ENCODE results near the gene MLPH.

MLPH gene

GRCh38 chr2:237511885-237512405 lies 24.9 kb downstream of the MLPH start:
- peak overlapping the region in 1 of 2 experiments; percentile 46 for H3K18ac ChIP-seq (ENCODE audit: low read depth in 1 of 2, low read length in 2 of 2)
- peak overlapping the region; percentile 52 for H4K91ac ChIP-seq (ENCODE audit: low read length)
- peaks cover 25% of the 10 kb centered on the region for H3K4me1 ChIP-seq (ENCODE audit: control insufficient read depth, insufficient read depth, low read depth, low read length)
- H2AFZ ChIP-seq (ENCODE audit: low read depth, low read length), result no peak overlapping the region
- H2BK5ac ChIP-seq (ENCODE audit: low read depth, low read length, poor library complexity, severe bottlenecking), result no peak overlapping the region
- H3K4me2 ChIP-seq (ENCODE audit: low read length, poor library complexity, severe bottlenecking), result no peak overlapping the region
- H3K9me3 ChIP-seq (ENCODE audit: control insufficient read depth, low read length), result no peaks in the 10 kb centered on the region
- H3K4ac ChIP-seq (ENCODE audit: low read depth in 1 of 2, low read length in 2 of 2), result peak overlapping the region; percentile 5 to 45
- peak overlapping the region; percentile 25 to 45 for H2BK12ac ChIP-seq (ENCODE audit: low read length in 2 of 2)
- WGBS, result 96% methylated on average over 17 of the region's 17 CpGs
- H2AK5ac ChIP-seq (ENCODE audit: low read length, severe bottlenecking), result peak overlapping the region; percentile 61
- no peak for DNase-seq
- H2BK120ac ChIP-seq (ENCODE audit: low read depth, low read length), result no peak overlapping the region
- peak overlapping the region; percentile 70 for H3K9ac ChIP-seq (ENCODE audit: low read length)
- H3K27ac ChIP-seq (ENCODE audit: low read length, poor library complexity, severe bottlenecking), result peak overlapping the region; percentile 31
- H3K36me3 ChIP-seq (ENCODE audit: control insufficient read depth in 1 of 2, insufficient read depth in 2 of 2, low read depth in 1 of 2, low read length in 2 of 2), result peaks cover 7 to 77% of the 10 kb centered on the region in 2 experiments
- H3K14ac ChIP-seq (ENCODE audit: low read length in 2 of 2), result no peak overlapping the region
- H3K79me1 ChIP-seq (replicated peaks; ENCODE audit: low read length, poor library complexity, severe bottlenecking), result peaks cover 47% of the 10 kb centered on the region
- H4K8ac ChIP-seq (ENCODE audit: low read length), result no peak overlapping the region
- no peak overlapping the region for H3K4me3 ChIP-seq (ENCODE audit: insufficient read depth in 1 of 2, low read depth in 1 of 2, low read length in 2 of 2)
- H3K23ac ChIP-seq (ENCODE audit: low read length in 2 of 2), result no peak overlapping the region
- peak overlapping the region; percentile 21 for H2BK15ac ChIP-seq (ENCODE audit: low read depth, poor library complexity, severe bottlenecking)
- H3K27me3 ChIP-seq (ENCODE audit: control insufficient read depth in 1 of 2, insufficient read depth in 1 of 2, low read length in 2 of 2), result no peaks in the 10 kb centered on the region

DNA sequence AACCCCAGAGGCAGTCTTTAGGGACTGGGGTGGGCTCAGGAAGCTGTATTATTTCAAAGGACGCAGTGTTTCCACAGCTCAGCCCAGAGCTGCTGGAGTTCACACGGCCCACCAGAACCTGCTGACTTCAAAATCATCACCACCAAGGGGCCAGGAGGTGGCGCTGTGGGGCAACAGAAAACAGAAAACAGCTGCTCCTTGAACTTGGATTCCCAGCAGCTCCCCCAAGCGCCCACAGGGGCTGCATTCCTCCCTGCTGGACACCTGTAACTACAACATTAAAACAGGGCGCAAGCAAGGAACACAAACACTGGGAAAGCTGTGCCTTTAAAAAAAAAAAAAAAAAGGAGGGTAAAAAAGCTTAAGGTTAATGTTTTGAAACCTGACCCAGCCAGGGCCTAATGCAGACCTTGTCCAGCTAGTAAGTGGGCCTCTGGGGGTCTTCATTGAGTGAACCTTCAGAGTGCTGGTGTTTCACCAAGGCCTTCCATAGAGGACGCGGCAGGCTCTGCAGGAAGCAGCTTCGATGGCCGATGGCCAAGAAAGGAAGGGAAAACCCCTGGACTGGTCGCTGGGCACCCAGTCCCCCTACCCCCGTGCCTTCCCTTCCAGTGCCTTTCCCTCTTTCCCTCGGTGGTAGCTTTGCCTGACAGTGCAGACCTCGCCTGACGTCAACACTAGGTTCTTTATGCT lies 25.9 kb downstream of the MLPH start:
- no peak overlapping the region for H3K4me3 ChIP-seq (ENCODE audit: insufficient read depth in 1 of 2, low read depth in 1 of 2, low read length in 2 of 2)
- peak overlapping the region; percentile 48 for H3K27ac ChIP-seq (ENCODE audit: low read length, poor library complexity, severe bottlenecking)
- peaks cover 23% of the 10 kb centered on the region for H3K4me1 ChIP-seq (ENCODE audit: control insufficient read depth, insufficient read depth, low read depth, low read length)
- no peak overlapping the region for H3K23ac ChIP-seq (ENCODE audit: low read length in 2 of 2)
- no peak overlapping the region for H2BK120ac ChIP-seq (ENCODE audit: low read depth, low read length)
- no peaks in the 10 kb centered on the region for H3K9me3 ChIP-seq (ENCODE audit: control insufficient read depth, low read length)
- H2AFZ ChIP-seq (ENCODE audit: low read depth, low read length), result no peak overlapping the region
- H3K9ac ChIP-seq (ENCODE audit: low read length), result peak overlapping the region; percentile 70
- H3K14ac ChIP-seq (ENCODE audit: low read length in 2 of 2), result no peak overlapping the region
- H4K8ac ChIP-seq (ENCODE audit: low read length), result peak overlapping the region; percentile 45
- peak overlapping the region; percentile 15 for H2BK15ac ChIP-seq (ENCODE audit: low read depth, poor library complexity, severe bottlenecking)
- H2AK5ac ChIP-seq (ENCODE audit: low read length, severe bottlenecking), result peak overlapping the region; percentile 87
- peak overlapping the region; percentile 52 to 85 for H3K18ac ChIP-seq (ENCODE audit: low read depth in 1 of 2, low read length in 2 of 2)
- peaks cover 52% of the 10 kb centered on the region for H3K79me1 ChIP-seq (replicated peaks; ENCODE audit: low read length, poor library complexity, severe bottlenecking)
- DNase-seq, result peak; percentile 88
- H2BK5ac ChIP-seq (ENCODE audit: low read depth, low read length, poor library complexity, severe bottlenecking), result peak overlapping the region; percentile 57
- H3K4me2 ChIP-seq (ENCODE audit: low read length, poor library complexity, severe bottlenecking), result no peak overlapping the region
- H3K27me3 ChIP-seq (ENCODE audit: control insufficient read depth in 1 of 2, insufficient read depth in 1 of 2, low read length in 2 of 2), result no peaks in the 10 kb centered on the region
- H3K36me3 ChIP-seq (ENCODE audit: control insufficient read depth in 1 of 2, insufficient read depth in 2 of 2, low read depth in 1 of 2, low read length in 2 of 2), result peaks cover 7 to 87% of the 10 kb centered on the region in 2 experiments
- H4K91ac ChIP-seq (ENCODE audit: low read length), result peak overlapping the region; percentile 18
- peak overlapping the region; percentile 36 to 60 for H3K4ac ChIP-seq (ENCODE audit: low read depth in 1 of 2, low read length in 2 of 2)
- H2BK12ac ChIP-seq (ENCODE audit: low read length in 2 of 2), result peak overlapping the region in 1 of 2 experiments; percentile 67
- WGBS, result 56% methylated on average over 14 of the region's 14 CpGs

- Histone ChIP-seq H3K4me2 (ENCODE audit: low read length, poor library complexity, severe bottlenecking) (no peak overlapping the region), H3K9me3 (ENCODE audit: control insufficient read depth, low read length) (no peaks in the 10 kb centered on the region), H2AFZ (ENCODE audit: low read depth, low read length) (no peak overlapping the region), H3K27ac (ENCODE audit: low read length, poor library complexity, severe bottlenecking) (no peak overlapping the region), H2BK15ac (ENCODE audit: low read depth, poor library complexity, severe bottlenecking) (no peak overlapping the region), H3K79me1 (replicated peaks; ENCODE audit: low read length, poor library complexity, severe bottlenecking) (peaks cover 55% of the 10 kb centered on the region), H4K91ac (ENCODE audit: low read length) (no peak overlapping the region), H2BK120ac (ENCODE audit: low read depth, low read length) (no peak overlapping the region), H2AK5ac (ENCODE audit: low read length, severe bottlenecking) (no peak overlapping the region), H3K27me3 (ENCODE audit: control insufficient read depth in 1 of 2, insufficient read depth in 1 of 2, low read length in 2 of 2) (no peaks in the 10 kb centered on the region), H4K8ac (ENCODE audit: low read length) (no peak overlapping the region), H3K36me3 (ENCODE audit: control insufficient read depth in 1 of 2, insufficient read depth in 2 of 2, low read depth in 1 of 2, low read length in 2 of 2) (peaks cover 5 to 87% of the 10 kb centered on the region in 2 experiments), H3K4ac (ENCODE audit: low read depth in 1 of 2, low read length in 2 of 2) (no peak overlapping the region), H3K14ac (ENCODE audit: low read length in 2 of 2) (no peak overlapping the region), H3K23ac (ENCODE audit: low read length in 2 of 2) (no peak overlapping the region), H3K4me3 (ENCODE audit: insufficient read depth in 1 of 2, low read depth in 1 of 2, low read length in 2 of 2) (no peak overlapping the region), H2BK5ac (ENCODE audit: low read depth, low read length, poor library complexity, severe bottlenecking) (no peak overlapping the region), H2BK12ac (ENCODE audit: low read length in 2 of 2) (no peak overlapping the region), H3K4me1 (ENCODE audit: control insufficient read depth, insufficient read depth, low read depth, low read length) (peaks cover 21% of the 10 kb centered on the region), H3K9ac (ENCODE audit: low read length) (peak overlapping the region; percentile 12), H3K18ac (ENCODE audit: low read depth in 1 of 2, low read length in 2 of 2) (no peak overlapping the region)
- WGBS, result 94% methylated on average over 9 of the region's 9 CpGs
- DNase-seq, result no peak
These were observed 26.6 kb downstream of the MLPH start for GRCh38 chr2:237513693-237514092.

GRCh38 chr2:237514474-237515130 lies 27.6 kb downstream of the MLPH start:
- no peak overlapping the region for H2AFZ ChIP-seq (ENCODE audit: low read depth, low read length)
- no peak overlapping the region for H2BK120ac ChIP-seq (ENCODE audit: low read depth, low read length)
- no peak overlapping the region for H3K4me3 ChIP-seq (ENCODE audit: insufficient read depth in 1 of 2, low read depth in 1 of 2, low read length in 2 of 2)
- peaks cover 59% of the 10 kb centered on the region for H3K79me1 ChIP-seq (replicated peaks; ENCODE audit: low read length, poor library complexity, severe bottlenecking)
- H3K14ac ChIP-seq (ENCODE audit: low read length in 2 of 2), result no peak overlapping the region
- H3K23ac ChIP-seq (ENCODE audit: low read length in 2 of 2), result no peak overlapping the region
- peaks cover 21% of the 10 kb centered on the region for H3K4me1 ChIP-seq (ENCODE audit: control insufficient read depth, insufficient read depth, low read depth, low read length)
- no peak overlapping the region for H4K91ac ChIP-seq (ENCODE audit: low read length)
- peaks cover 4 to 87% of the 10 kb centered on the region in 2 experiments for H3K36me3 ChIP-seq (ENCODE audit: control insufficient read depth in 1 of 2, insufficient read depth in 2 of 2, low read depth in 1 of 2, low read length in 2 of 2)
- WGBS, result 91% methylated on average over 4 of the region's 6 CpGs
- H2BK12ac ChIP-seq (ENCODE audit: low read length in 2 of 2), result no peak overlapping the region
- no peak overlapping the region for H2BK15ac ChIP-seq (ENCODE audit: low read depth, poor library complexity, severe bottlenecking)
- no peak overlapping the region for H3K18ac ChIP-seq (ENCODE audit: low read depth in 1 of 2, low read length in 2 of 2)
- no peak overlapping the region for H3K4ac ChIP-seq (ENCODE audit: low read depth in 1 of 2, low read length in 2 of 2)
- no peak overlapping the region for H4K8ac ChIP-seq (ENCODE audit: low read length)
- H3K27ac ChIP-seq (ENCODE audit: low read length, poor library complexity, severe bottlenecking), result no peak overlapping the region
- no peak overlapping the region for H3K4me2 ChIP-seq (ENCODE audit: low read length, poor library complexity, severe bottlenecking)
- no peak for DNase-seq
- no peak overlapping the region for H2AK5ac ChIP-seq (ENCODE audit: low read length, severe bottlenecking)
- no peak overlapping the region for H2BK5ac ChIP-seq (ENCODE audit: low read depth, low read length, poor library complexity, severe bottlenecking)
- H3K9ac ChIP-seq (ENCODE audit: low read length), result no peak overlapping the region
- H3K27me3 ChIP-seq (ENCODE audit: control insufficient read depth in 1 of 2, insufficient read depth in 1 of 2, low read length in 2 of 2), result no peaks in the 10 kb centered on the region
- H3K9me3 ChIP-seq (ENCODE audit: control insufficient read depth, low read length), result no peaks in the 10 kb centered on the region
